ENCODE results near the gene GNAI1. TPM values are rescaled to one million over a fixed set of nuclear protein-coding genes. Genes with fewer than 3 reads are reported as not detected.

GNAI1 gene
- total and polyA plus RNA-seq, 4 donors = 8.9 to 38.7 (median 20.9) TPM

GRCh38 chr7:80241671-80242070 is 107.0 kb downstream of the GNAI1 start:
- WGBS = 96% methylated on average over 1 of the region's 1 CpG

DNA sequence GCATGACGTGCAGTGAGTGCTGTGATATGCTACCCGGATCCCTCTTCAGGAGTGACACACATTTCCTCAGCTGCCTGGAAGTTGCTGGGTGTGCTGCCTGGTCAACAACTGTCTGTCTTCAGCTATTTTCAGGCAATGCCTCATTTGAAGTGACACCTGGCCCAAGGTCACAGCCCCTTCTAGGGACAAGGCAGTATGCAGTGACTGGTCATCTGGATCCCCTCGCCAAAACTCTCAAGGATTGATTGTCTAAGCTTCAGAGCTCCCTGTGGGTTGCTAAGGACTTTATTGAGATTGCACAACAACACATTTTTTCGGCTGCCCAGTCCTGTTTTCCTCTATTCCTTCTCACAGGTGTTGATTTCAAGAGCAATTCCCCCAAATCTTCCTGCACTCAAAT is 108.8 kb downstream of the GNAI1 start:
- Histone ChIP-seq H3K36me3 (ENCODE audit: control insufficient read depth in 4 of 4, insufficient read depth in 3 of 4, low read depth in 1 of 4, low read length in 3 of 4) (no peaks in the 10 kb centered on the region), H3K4me1 (ENCODE audit: control insufficient read depth in 4 of 4, insufficient read depth in 4 of 4, low read length in 3 of 4) (no peaks in the 10 kb centered on the region), H3K4me3 (ENCODE audit: low read depth in 1 of 3, low read length in 3 of 3) (no peak overlapping the region), H3K27me3 (ENCODE audit: control insufficient read depth in 4 of 4, insufficient read depth in 4 of 4, low read length in 3 of 4) (no peaks in the 10 kb centered on the region), H3K9ac (ENCODE audit: low read depth in 1 of 2, low read length in 2 of 2) (no peak overlapping the region), H3K27ac (ENCODE audit: low read depth in 1 of 2, low read length in 2 of 2) (no peak overlapping the region), H3K9me3 (ENCODE audit: control insufficient read depth in 4 of 4, low read length in 3 of 4) (no peaks in the 10 kb centered on the region)
- WGBS = 87% methylated on average over 4 of the region's 4 CpGs
- no peak for DNase-seq (ENCODE audit: low spot score)
- TF ChIP-seq, protein P1, sequence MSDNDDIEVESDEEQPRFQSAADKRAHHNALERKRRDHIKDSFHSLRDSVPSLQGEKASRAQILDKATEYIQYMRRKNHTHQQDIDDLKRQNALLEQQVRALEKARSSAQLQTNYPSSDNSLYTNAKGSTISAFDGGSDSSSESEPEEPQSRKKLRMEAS (IDR thresholded peaks at IDR 0.05) = no peak
- TF ChIP-seq HNF4A (conservative IDR thresholded peaks at IDR 0.05) (no peak), RAD21 (IDR thresholded peaks at IDR 0.05) (no peak), EGR1 (IDR thresholded peaks at IDR 0.05; ENCODE audit: low read depth in 2 of 2) (no peak), RXRA (IDR thresholded peaks at IDR 0.05) (no peak), HNF4G (IDR thresholded peaks at IDR 0.05) (no peak), SP1 (IDR thresholded peaks at IDR 0.05) (no peak), NR2F2 (IDR thresholded peaks at IDR 0.05) (no peak), JUND (IDR thresholded peaks at IDR 0.05) (no peak), ATF3 (IDR thresholded peaks at IDR 0.05) (no peak), ZBTB33 (IDR thresholded peaks at IDR 0.05) (no peak)

More at GRCh38 chr7:80241671-80242070, 107.0 kb downstream of the GNAI1 start:
- no peaks in the 10 kb centered on the region for H3K9me3 ChIP-seq (ENCODE audit: control insufficient read depth in 4 of 4, low read length in 3 of 4)
- H3K27ac ChIP-seq (ENCODE audit: low read depth in 1 of 2, low read length in 2 of 2) = no peak overlapping the region
- H3K27me3 ChIP-seq (ENCODE audit: control insufficient read depth in 4 of 4, insufficient read depth in 4 of 4, low read length in 3 of 4) = no peaks in the 10 kb centered on the region
- H3K36me3 ChIP-seq (ENCODE audit: control insufficient read depth in 4 of 4, insufficient read depth in 3 of 4, low read depth in 1 of 4, low read length in 3 of 4) = no peaks in the 10 kb centered on the region
- TF ChIP-seq GABPA (IDR thresholded peaks at IDR 0.05 in 1 of 2, conservative IDR thresholded peaks at IDR 0.05 in 1 of 2) = no peak
- TF ChIP-seq ZBTB33 (IDR thresholded peaks at IDR 0.05) = no peak
- TF ChIP-seq, protein P2, sequence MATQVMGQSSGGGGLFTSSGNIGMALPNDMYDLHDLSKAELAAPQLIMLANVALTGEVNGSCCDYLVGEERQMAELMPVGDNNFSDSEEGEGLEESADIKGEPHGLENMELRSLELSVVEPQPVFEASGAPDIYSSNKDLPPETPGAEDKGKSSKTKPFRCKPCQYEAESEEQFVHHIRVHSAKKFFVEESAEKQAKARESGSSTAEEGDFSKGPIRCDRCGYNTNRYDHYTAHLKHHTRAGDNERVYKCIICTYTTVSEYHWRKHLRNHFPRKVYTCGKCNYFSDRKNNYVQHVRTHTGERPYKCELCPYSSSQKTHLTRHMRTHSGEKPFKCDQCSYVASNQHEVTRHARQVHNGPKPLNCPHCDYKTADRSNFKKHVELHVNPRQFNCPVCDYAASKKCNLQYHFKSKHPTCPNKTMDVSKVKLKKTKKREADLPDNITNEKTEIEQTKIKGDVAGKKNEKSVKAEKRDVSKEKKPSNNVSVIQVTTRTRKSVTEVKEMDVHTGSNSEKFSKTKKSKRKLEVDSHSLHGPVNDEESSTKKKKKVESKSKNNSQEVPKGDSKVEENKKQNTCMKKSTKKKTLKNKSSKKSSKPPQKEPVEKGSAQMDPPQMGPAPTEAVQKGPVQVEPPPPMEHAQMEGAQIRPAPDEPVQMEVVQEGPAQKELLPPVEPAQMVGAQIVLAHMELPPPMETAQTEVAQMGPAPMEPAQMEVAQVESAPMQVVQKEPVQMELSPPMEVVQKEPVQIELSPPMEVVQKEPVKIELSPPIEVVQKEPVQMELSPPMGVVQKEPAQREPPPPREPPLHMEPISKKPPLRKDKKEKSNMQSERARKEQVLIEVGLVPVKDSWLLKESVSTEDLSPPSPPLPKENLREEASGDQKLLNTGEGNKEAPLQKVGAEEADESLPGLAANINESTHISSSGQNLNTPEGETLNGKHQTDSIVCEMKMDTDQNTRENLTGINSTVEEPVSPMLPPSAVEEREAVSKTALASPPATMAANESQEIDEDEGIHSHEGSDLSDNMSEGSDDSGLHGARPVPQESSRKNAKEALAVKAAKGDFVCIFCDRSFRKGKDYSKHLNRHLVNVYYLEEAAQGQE (IDR thresholded peaks at IDR 0.05) = no peak
- no peak for TF ChIP-seq YY1 (IDR thresholded peaks at IDR 0.05)
- TF ChIP-seq ATF3 (IDR thresholded peaks at IDR 0.05) = no peak
- TF ChIP-seq, protein P3, sequence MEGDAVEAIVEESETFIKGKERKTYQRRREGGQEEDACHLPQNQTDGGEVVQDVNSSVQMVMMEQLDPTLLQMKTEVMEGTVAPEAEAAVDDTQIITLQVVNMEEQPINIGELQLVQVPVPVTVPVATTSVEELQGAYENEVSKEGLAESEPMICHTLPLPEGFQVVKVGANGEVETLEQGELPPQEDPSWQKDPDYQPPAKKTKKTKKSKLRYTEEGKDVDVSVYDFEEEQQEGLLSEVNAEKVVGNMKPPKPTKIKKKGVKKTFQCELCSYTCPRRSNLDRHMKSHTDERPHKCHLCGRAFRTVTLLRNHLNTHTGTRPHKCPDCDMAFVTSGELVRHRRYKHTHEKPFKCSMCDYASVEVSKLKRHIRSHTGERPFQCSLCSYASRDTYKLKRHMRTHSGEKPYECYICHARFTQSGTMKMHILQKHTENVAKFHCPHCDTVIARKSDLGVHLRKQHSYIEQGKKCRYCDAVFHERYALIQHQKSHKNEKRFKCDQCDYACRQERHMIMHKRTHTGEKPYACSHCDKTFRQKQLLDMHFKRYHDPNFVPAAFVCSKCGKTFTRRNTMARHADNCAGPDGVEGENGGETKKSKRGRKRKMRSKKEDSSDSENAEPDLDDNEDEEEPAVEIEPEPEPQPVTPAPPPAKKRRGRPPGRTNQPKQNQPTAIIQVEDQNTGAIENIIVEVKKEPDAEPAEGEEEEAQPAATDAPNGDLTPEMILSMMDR (IDR thresholded peaks at IDR 0.05; ENCODE audit: low read depth, low read length, missing input control) = no peak
- no peak for TF ChIP-seq FOXA1 (IDR thresholded peaks at IDR 0.05)
- no peak for TF ChIP-seq RAD21 (IDR thresholded peaks at IDR 0.05)
- no peak for TF ChIP-seq NR2F2 (IDR thresholded peaks at IDR 0.05)
- no peak for TF ChIP-seq RXRA (IDR thresholded peaks at IDR 0.05)
- TF ChIP-seq FOXA2 (IDR thresholded peaks at IDR 0.05) = no peak
- TF ChIP-seq TAF1 (conservative IDR thresholded peaks at IDR 0.05) = no peak
- H3K4me3 ChIP-seq (ENCODE audit: low read depth in 1 of 3, low read length in 3 of 3) = no peak overlapping the region
- DNase-seq (ENCODE audit: low spot score) = no peak
- H3K4me1 ChIP-seq (ENCODE audit: control insufficient read depth in 4 of 4, insufficient read depth in 4 of 4, low read length in 3 of 4) = no peaks in the 10 kb centered on the region
- H3K9ac ChIP-seq (ENCODE audit: low read depth in 1 of 2, low read length in 2 of 2) = no peak overlapping the region
